Ovary (tissue), 3 donors: ENCODE data around the gene MFSD1.

Source experiments
- CTCF ChIP-seq, 3 donors: fragments of 450-650 bp in 2 of 3; fragments of 200-600 bp in 1 of 3; IDR thresholded peaks; one replicate each; pipeline versions ENCODE4 v1.5.1 to v1.8.0; 2016 to 2022; ENCODE audit warnings: antibody characterized with exemption in 3 of 3, mild to moderate bottlenecking in 1 of 3
- POLR2A ChIP-seq: fragments of 450-650 bp; IDR thresholded peaks from one replicate; pipeline ENCODE4 v1.6.1; 2017; ENCODE audit warnings: antibody characterized with exemption, mild to moderate bottlenecking, moderate library complexity
- donor health status: DM: no; HTN: no; CAD: no.

DNA sequence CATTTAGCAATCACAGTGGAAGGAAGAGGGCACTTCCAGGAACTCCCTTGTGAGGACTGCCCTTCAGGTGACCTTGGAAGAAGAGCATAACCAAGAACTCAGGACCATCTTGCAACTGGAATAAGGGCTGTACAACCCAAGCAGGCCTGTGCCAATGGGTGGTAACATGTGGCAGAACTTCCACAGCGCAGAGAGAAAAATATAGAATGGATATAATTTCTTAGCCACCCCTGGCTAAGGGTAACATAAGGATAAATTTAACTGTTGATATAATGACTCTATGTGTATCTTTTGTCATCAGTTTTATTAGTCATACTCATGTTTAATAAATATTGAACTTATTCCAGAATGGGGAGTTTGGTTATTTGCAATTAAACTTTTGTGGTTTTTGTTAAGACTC is 13.4 kb upstream of the MFSD1 start:
- TF ChIP-seq CTCF (IDR thresholded peaks at IDR 0.05) (no peak), POLR2A (no peak)
